WTC11 (cell line): ENCODE data around the gene AIP. TPM values are rescaled to one million over a fixed set of nuclear protein-coding genes. Genes with fewer than 3 reads are reported as not detected.
"Not testable (repeated sequence)": the region's sequence is repeated elsewhere in the genome, so short reads cannot be mapped to it uniquely, and the experiment has no call there.

Source experiments
- ATAC-seq: fragments of 200-7000 bp; cut with Tn5 transposase; 2 replicates; pipeline ENCODE4 v1.10.0; 2021; ENCODE audit warnings: mild to moderate bottlenecking, moderate library complexity
- CTCF ChIA-PET: fragments of 300-600 bp; sonication (Branson Sonifier 250); formaldehyde crosslinking; loops from one replicate; lab custom pipeline; 2021; ENCODE audit warnings: antibody characterized with exemption; lab: Charles Lee
- POLR2A ChIA-PET: fragments of 350-600 bp; sonication (Branson Sonifier 250); formaldehyde crosslinking; loops from one replicate; lab custom pipeline; 2021; ENCODE audit warnings: antibody characterized with exemption; lab: Charles Lee
- DNase-seq: peaks from one replicate; pipeline ENCODE4 v3.0.0; 2021; ENCODE audit warnings: low spot score
- H3K27ac Mint-ChIP-seq: 2 replicates; pipeline ENCODE4 v1.8.0; 2021; ENCODE audit warnings: mixed read lengths
- H3K27me3 Mint-ChIP-seq: 2 replicates; pipeline ENCODE4 v1.8.0; 2021; ENCODE audit warnings: low read depth, mild to moderate bottlenecking, moderate library complexity, mixed read lengths
- H3K36me3 Mint-ChIP-seq: 2 replicates; pipeline ENCODE4 v1.8.0; 2021; ENCODE audit warnings: mixed read lengths
- H3K4me1 Mint-ChIP-seq: 2 replicates; pipeline ENCODE4 v1.8.0; 2022; ENCODE audit warnings: mixed read lengths
- H3K4me3 Mint-ChIP-seq: 2 replicates; pipeline ENCODE4 v1.8.0; 2021; ENCODE audit warnings: mild to moderate bottlenecking, moderate library complexity, mixed read lengths
- H3K9me3 Mint-ChIP-seq: 2 replicates; pipeline ENCODE4 v1.8.0; 2021; ENCODE audit warnings: mixed read lengths
- SP1 ChIP-seq: sonication (generic); formaldehyde crosslinking; conservative IDR thresholded peaks from 2 replicates; pipeline ENCODE4 v1.8.1; 2022; ENCODE audit warnings: missing genetic modification reagents
- TCF7 ChIP-seq: sonication (generic); formaldehyde crosslinking; IDR thresholded peaks from 2 replicates; pipeline ENCODE4 v1.8.0; 2022; ENCODE audit warnings: mild to moderate bottlenecking, low read depth, missing genetic modification reagents, moderate library complexity
- total RNA-seq: library from RNA; stranded (reverse); gene quantifications from 3 replicates; pipeline ENCODE4 v1.2.3, GENCODE V29; 2021
- TF ChIP-seq, protein P1 (sequence below): sonication (generic); formaldehyde crosslinking; IDR thresholded peaks from 2 replicates; pipeline ENCODE4 v1.8.0; 2023; ENCODE audit warnings: missing genetic modification reagents, mild to moderate bottlenecking, borderline replicate concordance
- TF ChIP-seq, protein P2 (sequence below): sonication (generic); formaldehyde crosslinking; IDR thresholded peaks from 2 replicates; pipeline ENCODE4 v1.8.1; 2023; ENCODE audit warnings: mild to moderate bottlenecking, missing genetic modification reagents, moderate library complexity
- TF ChIP-seq, protein P3 (sequence below): sonication (generic); formaldehyde crosslinking; IDR thresholded peaks from 2 replicates; pipeline ENCODE4 v1.8.0; 2022; ENCODE audit warnings: mild to moderate bottlenecking, missing genetic modification reagents
- TF ChIP-seq, protein P4 (sequence below): sonication (generic); formaldehyde crosslinking; IDR thresholded peaks from 2 replicates; pipeline ENCODE4 v1.8.1; 2023; ENCODE audit warnings: mild to moderate bottlenecking, missing genetic modification reagents, moderate library complexity

The AIP gene
- total RNA-seq, 1 experiment from 2014 or later, result 32.8 TPM

DNA sequence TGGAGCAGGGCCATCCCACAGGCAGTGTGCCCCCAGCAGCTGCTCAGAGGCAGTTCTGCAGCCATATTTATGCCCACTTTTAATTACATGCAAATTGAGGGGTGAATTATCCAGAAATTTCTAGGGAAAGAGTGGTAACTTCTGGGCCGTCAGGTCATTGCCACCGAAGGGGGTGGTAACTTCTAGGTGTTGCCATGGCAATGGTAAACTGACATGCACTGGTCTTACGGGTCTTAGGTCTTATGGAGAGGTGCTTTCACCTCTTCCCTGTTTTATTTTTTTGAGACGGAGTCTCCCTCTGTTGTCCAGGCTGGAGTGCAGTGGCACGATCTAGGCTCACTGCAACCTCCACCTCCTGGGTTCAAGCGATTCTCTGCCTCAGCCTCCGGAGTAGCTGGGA lies 9.9 kb upstream of the AIP start (continued):
- TF ChIP-seq, protein P1, sequence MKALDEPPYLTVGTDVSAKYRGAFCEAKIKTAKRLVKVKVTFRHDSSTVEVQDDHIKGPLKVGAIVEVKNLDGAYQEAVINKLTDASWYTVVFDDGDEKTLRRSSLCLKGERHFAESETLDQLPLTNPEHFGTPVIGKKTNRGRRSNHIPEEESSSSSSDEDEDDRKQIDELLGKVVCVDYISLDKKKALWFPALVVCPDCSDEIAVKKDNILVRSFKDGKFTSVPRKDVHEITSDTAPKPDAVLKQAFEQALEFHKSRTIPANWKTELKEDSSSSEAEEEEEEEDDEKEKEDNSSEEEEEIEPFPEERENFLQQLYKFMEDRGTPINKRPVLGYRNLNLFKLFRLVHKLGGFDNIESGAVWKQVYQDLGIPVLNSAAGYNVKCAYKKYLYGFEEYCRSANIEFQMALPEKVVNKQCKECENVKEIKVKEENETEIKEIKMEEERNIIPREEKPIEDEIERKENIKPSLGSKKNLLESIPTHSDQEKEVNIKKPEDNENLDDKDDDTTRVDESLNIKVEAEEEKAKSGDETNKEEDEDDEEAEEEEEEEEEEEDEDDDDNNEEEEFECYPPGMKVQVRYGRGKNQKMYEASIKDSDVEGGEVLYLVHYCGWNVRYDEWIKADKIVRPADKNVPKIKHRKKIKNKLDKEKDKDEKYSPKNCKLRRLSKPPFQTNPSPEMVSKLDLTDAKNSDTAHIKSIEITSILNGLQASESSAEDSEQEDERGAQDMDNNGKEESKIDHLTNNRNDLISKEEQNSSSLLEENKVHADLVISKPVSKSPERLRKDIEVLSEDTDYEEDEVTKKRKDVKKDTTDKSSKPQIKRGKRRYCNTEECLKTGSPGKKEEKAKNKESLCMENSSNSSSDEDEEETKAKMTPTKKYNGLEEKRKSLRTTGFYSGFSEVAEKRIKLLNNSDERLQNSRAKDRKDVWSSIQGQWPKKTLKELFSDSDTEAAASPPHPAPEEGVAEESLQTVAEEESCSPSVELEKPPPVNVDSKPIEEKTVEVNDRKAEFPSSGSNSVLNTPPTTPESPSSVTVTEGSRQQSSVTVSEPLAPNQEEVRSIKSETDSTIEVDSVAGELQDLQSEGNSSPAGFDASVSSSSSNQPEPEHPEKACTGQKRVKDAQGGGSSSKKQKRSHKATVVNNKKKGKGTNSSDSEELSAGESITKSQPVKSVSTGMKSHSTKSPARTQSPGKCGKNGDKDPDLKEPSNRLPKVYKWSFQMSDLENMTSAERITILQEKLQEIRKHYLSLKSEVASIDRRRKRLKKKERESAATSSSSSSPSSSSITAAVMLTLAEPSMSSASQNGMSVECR (CRISPR knock-in tag), result no peak
- TF ChIP-seq, protein P2, sequence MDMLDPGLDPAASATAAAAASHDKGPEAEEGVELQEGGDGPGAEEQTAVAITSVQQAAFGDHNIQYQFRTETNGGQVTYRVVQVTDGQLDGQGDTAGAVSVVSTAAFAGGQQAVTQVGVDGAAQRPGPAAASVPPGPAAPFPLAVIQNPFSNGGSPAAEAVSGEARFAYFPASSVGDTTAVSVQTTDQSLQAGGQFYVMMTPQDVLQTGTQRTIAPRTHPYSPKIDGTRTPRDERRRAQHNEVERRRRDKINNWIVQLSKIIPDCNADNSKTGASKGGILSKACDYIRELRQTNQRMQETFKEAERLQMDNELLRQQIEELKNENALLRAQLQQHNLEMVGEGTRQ (CRISPR knock-in tag), result no peak
- TF ChIP-seq, protein P3, sequence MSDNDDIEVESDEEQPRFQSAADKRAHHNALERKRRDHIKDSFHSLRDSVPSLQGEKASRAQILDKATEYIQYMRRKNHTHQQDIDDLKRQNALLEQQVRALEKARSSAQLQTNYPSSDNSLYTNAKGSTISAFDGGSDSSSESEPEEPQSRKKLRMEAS, result no peak

DNA sequence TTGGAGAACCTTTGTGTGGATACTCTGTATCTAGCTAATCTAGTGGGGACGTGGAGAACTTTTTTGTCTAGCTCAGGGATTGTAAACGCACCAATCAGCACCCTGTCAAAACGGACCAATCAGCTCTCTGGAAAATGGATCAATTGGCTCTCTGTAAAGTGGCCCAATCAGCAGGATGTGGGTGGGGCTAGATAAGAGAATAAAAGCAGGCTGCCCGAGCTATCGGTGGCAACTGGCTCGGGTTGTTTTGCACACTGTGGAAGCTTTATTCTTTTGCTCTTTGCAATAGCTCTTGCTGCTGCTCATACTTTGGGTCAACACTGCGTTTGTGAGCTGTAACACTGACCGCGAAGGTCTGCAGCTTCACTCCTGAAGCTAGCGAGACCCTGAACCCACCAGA lies 6.1 kb upstream of the AIP start:
- H3K36me3 Mint-ChIP-seq, H3K27ac Mint-ChIP-seq, H3K4me3 Mint-ChIP-seq, H3K4me1 Mint-ChIP-seq, DNase-seq, ATAC-seq: not testable (repeated sequence)
- ChIA-PET CTCF (interaction anchor here (1.0 to 2.1 kb wide), 2 partner anchors 103 to 125 kb away, joined by 3 to 5 read pairs; partner anchors contain the start of gene CLCF1), POLR2A (interaction anchor here (0.6 kb wide), 1 partner anchor 118 kb away, joined by 4 read pairs; no protein-coding TSS in a partner anchor)
- Mint-ChIP-seq H3K27me3 (peaks cover 46% of the 10 kb centered on the region), H3K9me3 (peaks cover 12% of the 10 kb centered on the region; the same call in 1 of the 2 replicates)

DNA sequence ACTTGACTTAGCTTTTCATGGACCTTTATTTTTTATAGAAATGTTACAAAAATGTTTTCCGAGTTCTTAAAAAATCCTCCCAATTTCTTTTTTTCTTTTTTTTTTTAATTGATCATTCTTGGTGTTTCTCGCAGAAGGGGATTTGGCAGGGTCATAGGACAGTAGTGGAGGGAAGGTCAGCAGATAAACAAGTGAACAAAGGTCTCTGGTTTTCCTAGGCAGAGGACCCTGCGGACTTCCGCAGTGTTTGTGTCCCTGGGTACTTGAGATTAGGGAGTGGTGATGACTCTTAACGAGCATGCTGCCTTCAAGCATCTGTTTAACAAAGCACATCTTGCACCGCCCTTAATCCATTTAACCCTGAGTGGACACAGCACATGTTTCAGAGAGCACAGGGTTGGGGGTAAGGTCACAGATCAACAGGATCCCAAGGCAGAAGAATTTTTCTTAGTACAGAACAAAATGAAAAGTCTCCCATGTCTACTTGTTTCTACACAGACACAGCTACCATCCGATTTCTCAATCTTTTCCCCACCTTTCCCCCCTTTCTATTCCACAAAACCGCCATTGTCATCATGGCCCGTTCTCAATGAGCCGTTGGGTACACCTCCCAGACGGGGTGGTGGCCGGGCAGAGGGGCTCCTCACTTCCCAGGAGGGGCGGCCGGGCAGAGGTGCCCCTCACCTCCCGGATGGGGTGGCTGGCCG lies 5.3 kb upstream of the AIP start:
- Mint-ChIP-seq H3K9me3 (peaks cover 12% of the 10 kb centered on the region; the same call in 1 of the 2 replicates), H3K27me3 (peaks cover 42% of the 10 kb centered on the region)
- POLR2A ChIA-PET, DNase-seq, ATAC-seq, H3K4me1 Mint-ChIP-seq, H3K27ac Mint-ChIP-seq, H3K4me3 Mint-ChIP-seq, H3K36me3 Mint-ChIP-seq: not testable (repeated sequence)
- CTCF ChIA-PET, result interaction anchor here (2.1 kb wide), 1 partner anchor 126 kb away, joined by 5 read pairs; no protein-coding TSS in a partner anchor

DNA sequence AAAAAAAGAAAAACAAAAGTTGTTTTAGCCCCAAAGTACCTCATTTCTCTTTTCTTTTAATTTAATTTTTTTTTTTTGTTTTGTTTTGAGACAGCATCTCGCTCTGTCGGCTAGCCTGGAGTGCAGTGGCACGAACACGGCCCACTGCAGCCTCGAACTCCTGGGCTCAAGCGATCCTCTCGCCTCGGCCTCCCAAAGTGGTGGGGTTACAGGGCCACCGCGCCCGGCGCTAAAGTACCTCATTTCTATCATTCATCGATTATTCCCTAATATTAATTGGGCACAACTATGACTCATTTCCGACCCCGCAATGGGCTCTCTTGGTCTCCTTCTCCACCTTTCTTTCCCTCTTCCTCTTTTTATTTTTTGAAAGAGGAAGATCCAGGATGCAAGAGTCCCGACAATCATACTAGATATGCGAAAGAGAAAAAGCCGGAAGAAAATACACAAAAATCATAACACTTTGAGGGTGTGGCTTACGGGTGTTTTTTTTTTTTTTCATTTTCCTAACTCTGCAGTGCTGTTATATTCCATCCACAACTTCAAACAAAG lies 475 bp upstream of the AIP start:
- no peak for ATAC-seq
- POLR2A ChIA-PET, result interaction anchor here (0.8 to 1.0 kb wide), 3 partner anchors 14 to 81 kb away, joined by 3 to 6 read pairs (median 3); partner anchors contain the start of genes PPP1CA, RPS6KB2 and TMEM134
- Mint-ChIP-seq H3K36me3 (no peaks in the 10 kb centered on the region), H3K27me3 (peaks cover 51% of the 10 kb centered on the region), H3K9me3 (peaks cover 1% of the 10 kb centered on the region; the same call in 1 of the 2 replicates), H3K4me1 (peaks cover 19% of the 10 kb centered on the region), H3K27ac (no peak overlapping the region; the same call in 1 of the 2 replicates), H3K4me3 (peak overlapping the region; percentile 75)
- CTCF ChIA-PET, result interaction anchor here (0.7 to 1.4 kb wide), 8 partner anchors 10 to 165 kb away, joined by 3 to 14 read pairs (median 4); partner anchors contain the start of genes PPP1CA and RAD9A
- no peak for DNase-seq
- TF ChIP-seq, protein P2 (CRISPR knock-in tag), result no peak
- no peak for TF ChIP-seq TCF7
- TF ChIP-seq, protein P4, sequence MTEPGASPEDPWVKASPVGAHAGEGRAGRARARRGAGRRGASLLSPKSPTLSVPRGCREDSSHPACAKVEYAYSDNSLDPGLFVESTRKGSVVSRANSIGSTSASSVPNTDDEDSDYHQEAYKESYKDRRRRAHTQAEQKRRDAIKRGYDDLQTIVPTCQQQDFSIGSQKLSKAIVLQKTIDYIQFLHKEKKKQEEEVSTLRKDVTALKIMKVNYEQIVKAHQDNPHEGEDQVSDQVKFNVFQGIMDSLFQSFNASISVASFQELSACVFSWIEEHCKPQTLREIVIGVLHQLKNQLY (CRISPR knock-in tag), result no peak
- no peak for TF ChIP-seq SP1 (CRISPR knock-in tag)
